Right lobe of liver (tissue), 4 donors: ENCODE data around the gene MYH13.

Source experiments
- POLR2A ChIP-seq: fragments of 450-650 bp; IDR thresholded peaks from one replicate; pipeline ENCODE4 v1.6.1; 2017; ENCODE audit warnings: antibody characterized with exemption, mild to moderate bottlenecking
- TF ChIP-seq, protein P1 (sequence below), 4 donors: fragments of 200-600 bp in 3 of 4; fragments of 450-650 bp in 1 of 4; IDR thresholded peaks; one replicate each; pipeline versions ENCODE4 v1.5.1 to v1.8.0; 2016 to 2022; ENCODE audit warnings: antibody characterized with exemption in 4 of 4, mild to moderate bottlenecking in 2 of 4
- donor health status: DM: no; HTN: no; CAD: no.
- donor health status: DM: no; HTN: no; CAD: no.
- donor health status: DM: no; HTN: yes; CAD: no.

DNA sequence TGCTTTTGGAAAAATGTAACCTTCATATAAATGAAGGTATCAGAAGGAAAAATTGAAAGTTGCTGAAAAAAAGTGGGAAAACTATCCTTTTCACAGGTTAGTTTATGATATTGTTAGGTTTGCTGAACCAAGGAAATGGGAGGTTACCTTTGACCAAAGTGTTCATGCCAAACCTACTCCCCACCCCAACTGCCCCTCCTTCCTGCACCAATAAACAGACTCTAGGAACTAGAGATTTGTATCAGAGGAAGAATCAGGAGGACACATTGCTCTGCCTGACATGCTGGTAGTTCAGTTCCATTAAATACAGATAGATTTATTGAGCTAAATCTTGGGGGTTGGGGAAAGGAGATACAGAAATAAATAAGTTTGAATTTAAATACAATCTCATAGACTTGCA is 30.8 kb upstream of the MYH13 start:
- no peak for TF ChIP-seq POLR2A
- TF ChIP-seq, protein P1, sequence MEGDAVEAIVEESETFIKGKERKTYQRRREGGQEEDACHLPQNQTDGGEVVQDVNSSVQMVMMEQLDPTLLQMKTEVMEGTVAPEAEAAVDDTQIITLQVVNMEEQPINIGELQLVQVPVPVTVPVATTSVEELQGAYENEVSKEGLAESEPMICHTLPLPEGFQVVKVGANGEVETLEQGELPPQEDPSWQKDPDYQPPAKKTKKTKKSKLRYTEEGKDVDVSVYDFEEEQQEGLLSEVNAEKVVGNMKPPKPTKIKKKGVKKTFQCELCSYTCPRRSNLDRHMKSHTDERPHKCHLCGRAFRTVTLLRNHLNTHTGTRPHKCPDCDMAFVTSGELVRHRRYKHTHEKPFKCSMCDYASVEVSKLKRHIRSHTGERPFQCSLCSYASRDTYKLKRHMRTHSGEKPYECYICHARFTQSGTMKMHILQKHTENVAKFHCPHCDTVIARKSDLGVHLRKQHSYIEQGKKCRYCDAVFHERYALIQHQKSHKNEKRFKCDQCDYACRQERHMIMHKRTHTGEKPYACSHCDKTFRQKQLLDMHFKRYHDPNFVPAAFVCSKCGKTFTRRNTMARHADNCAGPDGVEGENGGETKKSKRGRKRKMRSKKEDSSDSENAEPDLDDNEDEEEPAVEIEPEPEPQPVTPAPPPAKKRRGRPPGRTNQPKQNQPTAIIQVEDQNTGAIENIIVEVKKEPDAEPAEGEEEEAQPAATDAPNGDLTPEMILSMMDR (IDR thresholded peaks at IDR 0.05): no peak
